HepG2 (cell line): ENCODE results near the gene TBC1D19. TPM values are rescaled to one million over a fixed set of nuclear protein-coding genes. Genes with fewer than 3 reads are reported as not detected.

Experiments used
- CEBPB ChIP-seq: IDR thresholded peaks from 2 replicates; pipeline ENCODE4 v1.6.1; 2011; ENCODE audit warnings: low read depth, low read length, improper control_type of control experiment, borderline replicate concordance
- DR1 ChIP-seq: sonication (generic); formaldehyde crosslinking; IDR thresholded peaks from 2 replicates; pipeline ENCODE4 v1.8.0; 2021; ENCODE audit warnings: mild to moderate bottlenecking, missing genetic modification reagents, inconsistent platforms
- E2F2 ChIP-seq: sonication (generic); formaldehyde crosslinking; IDR thresholded peaks from 2 replicates; pipeline ENCODE4 v1.4.0; 2020; ENCODE audit warnings: missing genetic modification reagents, borderline replicate concordance
- HDAC2 ChIP-seq: sonication (generic); formaldehyde crosslinking; IDR thresholded peaks from 2 replicates; pipeline ENCODE4 v1.4.0; 2020; ENCODE audit warnings: missing genetic modification reagents
- ISL2 ChIP-seq: sonication (generic); formaldehyde crosslinking; IDR thresholded peaks from 2 replicates; pipeline ENCODE4 v1.5.0; 2020; ENCODE audit warnings: missing genetic modification reagents
- JDP2 ChIP-seq: sonication (generic); formaldehyde crosslinking; IDR thresholded peaks from 2 replicates; pipeline ENCODE4 v1.8.1; 2022; ENCODE audit warnings: missing genetic modification reagents, borderline replicate concordance
- POLR2AphosphoS2 ChIP-seq: IDR thresholded peaks from 2 replicates; pipeline ENCODE4 v1.6.1; 2011; ENCODE audit warnings: low read depth, low read length, improper control_type of control experiment
- SYNCRIP ChIP-seq: fragments of 200-400 bp; formaldehyde crosslinking; IDR thresholded peaks from 2 replicates; pipeline ENCODE4 v1.6.1; 2018; ENCODE audit warnings: mild to moderate bottlenecking, low read depth, low read length; ENCODE audit not compliant: insufficient read depth
- TEAD3 ChIP-seq: optimal IDR thresholded peaks from 2 replicates; pipeline ENCODE3; 2016; ENCODE audit warnings: borderline replicate concordance
- TGIF2 ChIP-seq: IDR thresholded peaks from 2 replicates; pipeline ENCODE4 v1.6.1; 2016; ENCODE audit warnings: control low read depth, missing compliant biosample characterization
- THAP7 ChIP-seq: sonication (generic); formaldehyde crosslinking; IDR thresholded peaks from 2 replicates; pipeline ENCODE4 v1.8.1; 2023; ENCODE audit warnings: mild to moderate bottlenecking, missing genetic modification reagents
- WIZ ChIP-seq: sonication (generic); formaldehyde crosslinking; IDR thresholded peaks from 2 replicates; pipeline ENCODE4 v1.5.1; 2020; ENCODE audit warnings: mild to moderate bottlenecking, missing genetic modification reagents
- ZBTB21 ChIP-seq: sonication (generic); formaldehyde crosslinking; IDR thresholded peaks from 2 replicates; pipeline ENCODE4 v1.4.0; 2020; ENCODE audit warnings: missing genetic modification reagents
- ZBTB37 ChIP-seq: sonication (generic); formaldehyde crosslinking; IDR thresholded peaks from 2 replicates; pipeline ENCODE4 v1.4.0; 2020; ENCODE audit warnings: mild to moderate bottlenecking, missing genetic modification reagents
- ZNF251 ChIP-seq: sonication (generic); formaldehyde crosslinking; IDR thresholded peaks from 2 replicates; pipeline ENCODE4 v1.9.0; 2021; ENCODE audit warnings: mild to moderate bottlenecking, missing genetic modification reagents
- ZNF367 ChIP-seq: sonication (generic); formaldehyde crosslinking; IDR thresholded peaks from 2 replicates; pipeline ENCODE4 v1.4.0; 2020; ENCODE audit warnings: missing genetic modification reagents, borderline replicate concordance
- ZNF615 ChIP-seq: sonication (generic); formaldehyde crosslinking; IDR thresholded peaks from 2 replicates; pipeline ENCODE4 v1.5.0; 2020; ENCODE audit warnings: mild to moderate bottlenecking, missing genetic modification reagents, borderline replicate concordance
- ZNF616 ChIP-seq: sonication (generic); formaldehyde crosslinking; IDR thresholded peaks from 2 replicates; pipeline ENCODE4 v1.5.0; 2020; ENCODE audit warnings: low read depth, mild to moderate bottlenecking, missing genetic modification reagents
- ZNF704 ChIP-seq: sonication (generic); formaldehyde crosslinking; IDR thresholded peaks from 2 replicates; pipeline ENCODE4 v1.8.1; 2023; ENCODE audit warnings: mild to moderate bottlenecking, inconsistent platforms, moderate library complexity, missing genetic modification reagents, borderline replicate concordance
- ZNF740 ChIP-seq: sonication (generic); formaldehyde crosslinking; IDR thresholded peaks from 2 replicates; pipeline ENCODE4 v1.4.0; 2020; ENCODE audit warnings: missing genetic modification reagents
- ZNF775 ChIP-seq: sonication (generic); formaldehyde crosslinking; IDR thresholded peaks from 2 replicates; pipeline ENCODE4 v1.4.0; 2020; ENCODE audit warnings: missing genetic modification reagents, mild to moderate bottlenecking, moderate library complexity, borderline replicate concordance
- ZNF781 ChIP-seq: sonication (generic); formaldehyde crosslinking; IDR thresholded peaks from 2 replicates; pipeline ENCODE4 v1.5.1; 2020; ENCODE audit warnings: borderline replicate concordance, mild to moderate bottlenecking, missing genetic modification reagents; ENCODE audit errors: not compliant biosample characterization
- ZNF883 ChIP-seq: sonication (generic); formaldehyde crosslinking; IDR thresholded peaks from 2 replicates; pipeline ENCODE4 v1.5.1; 2020; ENCODE audit warnings: mild to moderate bottlenecking, missing genetic modification reagents; ENCODE audit errors: not compliant biosample characterization
- ZSCAN25 ChIP-seq: sonication (generic); formaldehyde crosslinking; IDR thresholded peaks from 2 replicates; pipeline ENCODE4 v1.8.0; 2022; ENCODE audit warnings: mild to moderate bottlenecking, missing genetic modification reagents
- polyA plus RNA-seq, 8 experiments: library from polyadenylated mRNA; depleted of rRNA in 3 of 8; stranded (reverse) in 7 of 8; unstranded in 1 of 8; fragments of >200 nt; fragmentation: Illumina TruSeq in 4 of 8; extraction: Trizol in 4 of 8; gene quantifications; 2 replicates each; pipeline versions ENCODE4 v1.2.1 to v1.2.3, GENCODE V29; 2011 to 2016; ENCODE audit warnings: low read depth in 4 of 8, missing spikeins in 1 of 8, mixed read lengths in 1 of 8; ENCODE audit not compliant: insufficient read depth in 1 of 8
- total RNA-seq, 5 experiments: library from RNA; depleted of rRNA; stranded (reverse); fragments of >200 nt; fragmentation: Illumina TruSeq; extraction: Trizol; gene quantifications; 2 replicates each; pipeline ENCODE4 v1.2.3, GENCODE V29; 2016; ENCODE audit warnings: low read depth in 1 of 5

Gene TBC1D19
- total and polyA plus RNA-seq, 2 of the 13 experiments (the other 11 are each of a cell fraction or from before 2014, with no cell fraction given), result 1.6 to 3.5 TPM

GRCh38 chr4:26583865-26584652 is at the start of gene TBC1D19 (continued):
- TF ChIP-seq ZBTB21 (peak; percentile 54; the same call in 1 of the 2 replicates), SYNCRIP (no peak), ZNF740 (no peak; the same call in 1 of the 2 replicates), ZNF615 (peak; percentile 82; the same call in 1 of the 2 replicates), CEBPB (no peak), ZSCAN25 (CRISPR knock-in tag) (peak; percentile 77; the same call in 1 of the 2 replicates), WIZ (CRISPR knock-in tag) (peak; percentile 81; the same call in 1 of the 2 replicates), ZNF251 (no peak), ZNF883 (CRISPR knock-in tag) (peak; percentile 87), ZNF781 (CRISPR knock-in tag) (peak; percentile 77), ZBTB37 (no peak), TEAD3 (CRISPR knock-in tag) (peak; percentile 57), E2F2 (CRISPR knock-in tag) (no peak), HDAC2 (peak; percentile 84), ISL2 (CRISPR knock-in tag) (peak; percentile 64; the same call in 1 of the 2 replicates), ZNF704 (CRISPR knock-in tag) (no peak), ZNF367 (no peak), TGIF2 (CRISPR knock-in tag) (peak; percentile 91), ZNF775 (CRISPR knock-in tag) (no peak), DR1 (CRISPR knock-in tag) (no peak), POLR2AphosphoS2 (no peak), ZNF616 (CRISPR knock-in tag) (0 out of 2 replicates have a peak, but pooled peaks have one; percentile 45), JDP2 (CRISPR knock-in tag) (no peak), THAP7 (no peak)
